Posterior vena cava (tissue), 2 donors: ENCODE results near the gene VWA5B1. TPM values are rescaled to one million over a fixed set of nuclear protein-coding genes. Genes with fewer than 3 reads are reported as not detected.
"Not testable (repeated sequence)": the region's sequence is repeated elsewhere in the genome, so short reads cannot be mapped to it uniquely, and the experiment has no call there.

Experiments
- DNase-seq: peaks from one replicate; pipeline ENCODE4 v3.0.0-alpha.2; 2020; ENCODE audit warnings: low spot score
- intact Hi-C, 2 donors: fragments of 100-400 bp; cut with DNase I; formaldehyde crosslinking; loops; one replicate each; pipeline versions ENCODE4 v1.14.1 to v1.14.2; 2022 to 2023
- total RNA-seq, 2 donors: library from RNA; stranded (reverse); fragmentation: NEBNext Ultra II Directional; extraction: Animal tissue kit (Norgen Biotek cat#: 25700); gene quantifications; one replicate each; pipeline ENCODE4 v1.2.1, GENCODE V29; 2021
- donor health status: DM: yes; HTN: yes; CAD: no.
- donor health status: DM: yes; HTN: yes; CAD: no.

VWA5B1 gene
- total RNA-seq, 2 donors from 2014 or later: not detected

DNA sequence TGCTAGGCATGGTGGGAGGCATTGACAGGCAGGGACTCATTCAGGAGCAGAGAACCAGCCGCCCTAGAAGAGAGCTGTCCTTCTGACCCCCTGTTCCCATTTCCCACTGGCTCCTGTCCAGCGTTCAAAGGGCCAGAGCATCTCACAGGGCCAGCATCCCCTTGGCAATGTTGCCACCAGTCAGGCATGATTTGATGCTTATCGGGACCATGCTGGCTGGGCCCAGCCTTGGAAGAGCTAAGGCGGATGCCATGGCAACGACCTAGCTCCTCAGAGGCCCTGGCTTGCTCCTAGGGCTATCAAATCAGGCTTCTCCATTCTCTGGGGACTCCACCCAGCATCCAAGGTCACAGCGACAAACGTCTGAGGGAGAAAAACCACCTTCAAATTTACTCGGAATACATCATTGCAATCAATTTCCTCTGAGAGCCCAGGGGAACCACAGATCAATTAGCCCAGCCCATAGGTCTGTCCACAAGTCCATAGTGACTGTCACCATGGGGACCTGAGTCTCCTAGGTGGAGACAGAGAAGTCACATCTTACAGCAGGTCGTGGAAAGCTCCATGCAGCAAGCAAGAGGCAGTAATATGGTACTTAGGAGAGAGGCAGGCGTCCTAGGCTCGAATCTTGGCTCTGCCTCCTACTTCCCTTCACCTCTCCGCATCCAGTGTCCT, 14.1 kb upstream of the VWA5B1 start:
- intact Hi-C loops: no loop called here
- DNase-seq: no peak

DNA sequence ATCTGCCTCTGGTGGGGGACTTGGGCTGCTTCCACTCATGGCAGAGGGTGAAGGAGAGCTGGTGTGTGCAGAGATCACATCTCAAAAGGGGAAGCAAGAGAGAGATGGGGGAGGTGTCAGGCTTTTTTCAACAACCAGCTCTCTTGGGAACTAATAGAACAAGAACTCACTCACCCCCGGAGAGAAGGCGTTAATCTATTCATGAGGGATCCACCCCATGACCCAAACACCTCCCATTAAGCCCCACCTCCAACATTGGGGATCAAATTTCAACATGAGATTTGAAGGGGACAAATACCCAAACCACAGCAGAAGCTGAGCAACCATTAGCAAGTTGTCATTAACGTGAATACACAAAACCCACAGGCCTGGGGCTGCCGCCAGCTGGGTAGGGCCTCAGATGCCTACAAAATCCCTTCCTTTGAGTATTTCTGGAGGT, 12.0 kb upstream of the VWA5B1 start:
- DNase-seq: no peak
- intact Hi-C loops: no loop called here

DNA sequence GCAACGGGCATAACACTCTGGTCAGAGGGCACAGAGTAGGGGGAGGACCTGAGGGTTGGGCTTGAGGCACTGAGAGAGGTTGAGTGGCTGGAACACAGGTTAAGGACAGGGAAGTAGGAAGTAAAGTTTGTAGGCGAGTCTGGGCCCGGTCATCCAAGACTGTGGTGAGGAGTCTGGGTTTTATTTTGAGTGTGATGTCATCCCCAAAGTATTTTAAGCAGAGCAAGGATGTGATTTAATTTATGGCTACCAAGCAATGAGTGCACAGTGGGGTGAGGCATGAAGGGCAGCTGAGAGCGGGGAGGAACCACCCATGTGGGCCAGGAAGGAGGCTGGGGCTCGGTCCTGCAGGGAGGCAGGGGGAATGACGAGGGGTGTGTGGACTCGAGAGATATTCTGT, 11.2 kb upstream of the VWA5B1 start:
- DNase-seq: no peak
- intact Hi-C loops: no loop called here

DNA sequence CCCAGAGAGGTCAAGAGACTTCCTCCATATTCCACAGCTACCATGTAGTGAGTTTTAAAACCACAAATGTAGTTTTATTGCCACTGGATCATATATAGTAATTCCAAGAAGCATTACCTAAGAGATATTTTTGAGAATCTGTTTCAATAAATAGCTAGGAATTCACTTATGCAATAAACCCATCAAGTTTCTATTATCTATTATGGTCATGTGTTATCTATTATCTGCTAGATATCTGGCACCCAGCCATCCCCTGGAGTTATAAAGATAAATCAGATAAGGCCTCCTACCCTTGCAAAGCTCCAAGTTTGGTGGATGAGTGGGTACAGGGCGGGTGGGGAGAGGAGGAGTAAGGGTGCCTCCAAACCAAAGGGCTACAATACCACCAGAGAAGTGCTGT, 10.3 kb upstream of the VWA5B1 start:
- intact Hi-C loops: no loop called here
- DNase-seq: no peak

DNA sequence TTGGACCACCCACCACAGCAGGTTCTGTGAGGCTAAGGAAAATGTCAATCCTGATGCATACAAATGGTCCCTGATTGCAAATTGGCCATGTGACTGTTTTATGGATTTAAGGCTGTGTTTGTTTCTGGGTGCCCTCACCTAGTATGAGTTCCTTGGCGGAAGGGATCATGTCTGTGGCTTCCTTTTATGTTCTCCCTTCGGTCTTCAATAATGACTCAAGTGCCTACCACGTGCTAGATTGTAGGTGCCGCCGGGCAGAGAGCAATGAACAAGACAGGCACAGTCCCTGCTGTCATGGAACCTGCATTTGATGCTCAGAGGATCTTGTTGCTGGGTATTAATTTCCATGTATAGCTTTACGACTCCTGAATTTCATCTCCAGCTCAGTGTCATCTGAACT, 9.8 kb upstream of the VWA5B1 start:
- no peak for DNase-seq
- intact Hi-C loops: no loop called here

DNA sequence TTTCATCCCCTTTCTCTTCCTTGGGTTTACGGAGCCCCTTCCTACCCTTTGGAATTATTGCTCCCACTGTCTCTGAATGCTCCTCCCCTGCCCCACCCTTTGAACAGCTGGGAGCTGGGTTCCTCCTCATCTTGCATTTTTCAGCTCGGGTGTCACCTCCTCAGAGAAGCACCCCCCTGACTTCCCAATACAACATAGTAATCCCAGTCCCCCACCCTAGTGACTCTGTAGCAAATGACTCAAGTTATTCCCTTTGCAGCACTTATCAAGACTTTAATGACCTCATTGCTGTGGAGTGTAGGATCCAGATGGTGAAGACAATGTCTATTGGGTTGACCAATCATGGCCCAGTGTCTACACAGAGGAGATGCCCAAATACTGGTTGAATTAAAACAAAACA, 8.9 kb upstream of the VWA5B1 start:
- DNase-seq: no peak
- intact Hi-C loops: no loop called here

DNA sequence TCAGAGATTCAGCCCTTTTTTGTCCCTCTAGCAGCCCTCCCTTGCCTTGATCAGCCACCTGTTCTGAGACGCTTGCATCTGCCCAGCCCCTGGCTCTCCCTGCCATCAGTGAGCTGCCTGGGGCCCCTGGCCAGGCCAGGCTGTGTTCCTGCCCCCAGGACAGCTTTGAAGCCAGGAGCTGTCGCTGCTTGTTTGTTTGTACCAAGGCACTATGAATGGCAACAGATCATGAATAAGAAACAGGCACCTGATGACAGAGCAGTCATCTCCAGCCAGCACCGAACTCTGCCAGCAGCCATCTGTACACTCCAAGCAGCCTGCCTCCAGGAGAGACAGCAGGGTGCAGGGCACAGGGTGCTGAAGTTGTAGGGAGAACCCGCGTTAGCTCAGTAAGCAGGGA, 8.1 kb upstream of the VWA5B1 start:
- intact Hi-C loops: no loop called here
- no peak for DNase-seq

DNA sequence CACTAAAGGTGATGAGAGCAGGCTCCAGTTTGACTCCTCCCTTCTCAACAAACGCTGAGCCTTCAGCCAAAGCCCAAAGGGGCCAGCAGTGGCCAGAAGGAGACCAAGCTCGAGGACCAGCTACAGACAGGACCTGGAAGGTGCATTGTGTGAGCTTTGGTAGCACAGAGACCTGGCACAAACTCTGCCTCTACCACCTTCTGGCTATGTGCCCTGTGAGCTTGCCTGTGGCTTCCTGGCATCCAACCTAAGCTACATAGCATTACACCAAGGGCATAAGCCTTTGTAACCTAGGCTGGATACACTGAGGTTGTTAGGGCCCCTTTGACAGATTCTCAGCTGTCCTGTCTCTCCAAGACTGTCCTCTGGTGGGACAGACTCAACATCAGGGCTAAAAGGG, 6.6 kb upstream of the VWA5B1 start:
- no peak for DNase-seq
- intact Hi-C loops: no loop called here

DNA sequence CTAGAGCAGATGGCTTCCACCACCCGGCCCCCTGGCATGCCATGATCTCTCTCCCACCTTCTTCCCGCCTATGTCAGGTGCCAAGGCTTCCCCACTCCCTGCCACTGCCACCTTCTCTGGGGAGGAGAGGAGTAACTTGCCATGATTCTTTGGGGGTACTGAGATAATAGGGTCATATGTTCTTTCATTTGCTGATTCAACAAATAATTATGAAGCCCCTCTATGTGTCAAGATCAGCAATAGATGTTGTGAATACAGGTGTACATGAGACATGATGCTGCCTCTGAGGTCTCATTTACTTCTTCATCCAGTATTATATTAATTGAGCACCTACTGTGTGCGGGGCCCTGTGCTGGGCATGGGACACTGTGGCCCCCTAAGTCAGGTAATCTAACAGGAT, 6.0 kb upstream of the VWA5B1 start:
- DNase-seq: no peak
- intact Hi-C loops: no loop called here

DNA sequence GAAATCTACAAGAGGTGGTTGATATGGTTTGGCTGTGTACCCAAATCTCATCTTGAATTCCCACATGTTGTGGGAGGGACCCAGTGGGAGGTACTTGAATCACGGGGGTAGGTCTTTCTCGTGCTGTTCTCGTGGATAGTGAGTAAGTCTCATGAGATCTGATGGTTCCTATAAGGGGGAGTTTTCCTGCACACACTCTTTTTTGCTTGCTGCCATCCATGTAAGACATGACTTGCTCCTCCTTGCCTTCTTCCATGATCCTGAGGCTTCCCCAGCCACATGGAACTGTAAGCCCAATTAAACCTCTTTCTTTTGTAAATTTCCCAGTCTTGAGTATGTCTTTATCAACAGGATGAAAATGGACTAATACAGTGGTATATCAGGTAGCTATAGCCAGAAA, 5.2 kb upstream of the VWA5B1 start:
- DNase-seq: no peak
- intact Hi-C loops: no loop called here

DNA sequence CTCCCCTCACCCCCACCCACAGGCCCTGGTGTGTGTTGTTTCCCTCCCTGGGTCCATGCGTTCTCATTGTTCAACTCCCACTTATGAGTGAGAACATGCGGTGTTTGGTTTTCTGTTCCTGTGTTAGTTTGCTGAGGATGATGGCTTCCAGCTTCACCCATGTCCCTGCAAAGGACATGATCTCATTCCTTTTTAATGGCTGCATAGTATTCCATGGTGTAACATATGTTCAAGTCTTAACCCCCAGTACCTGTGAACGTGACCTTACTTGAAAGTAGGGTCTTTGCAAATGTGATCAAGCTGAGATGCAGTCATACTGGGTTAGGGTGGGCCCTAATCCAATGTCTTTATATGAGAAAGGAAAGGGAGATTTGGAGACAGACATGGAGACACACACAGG, 3.0 kb upstream of the VWA5B1 start:
- DNase-seq, intact Hi-C loops: not testable (repeated sequence)

DNA sequence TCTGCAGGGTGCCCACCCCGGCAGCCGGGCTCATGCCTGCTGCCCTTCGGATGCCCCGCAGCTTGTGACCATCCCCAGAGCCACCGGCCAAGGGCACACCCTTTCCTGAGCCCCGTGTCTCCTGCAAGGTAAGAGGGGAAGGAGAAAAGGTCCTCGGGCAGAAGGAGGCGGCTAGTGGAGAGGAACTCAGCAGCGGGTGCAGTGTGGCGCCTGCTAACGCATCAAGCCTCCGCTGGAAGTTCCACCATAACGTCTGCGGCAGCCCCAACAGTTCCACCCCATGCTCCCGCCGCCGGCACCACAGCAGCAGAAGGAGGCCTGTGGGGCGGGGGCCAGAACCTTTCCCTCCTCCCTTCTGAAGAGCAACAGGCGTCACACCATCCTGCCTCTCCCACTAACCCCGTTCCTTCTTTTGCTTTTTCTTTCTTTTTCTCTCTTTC, 990 bp downstream of the VWA5B1 start:
- no peak for DNase-seq
- intact Hi-C loops: no loop called here

DNA sequence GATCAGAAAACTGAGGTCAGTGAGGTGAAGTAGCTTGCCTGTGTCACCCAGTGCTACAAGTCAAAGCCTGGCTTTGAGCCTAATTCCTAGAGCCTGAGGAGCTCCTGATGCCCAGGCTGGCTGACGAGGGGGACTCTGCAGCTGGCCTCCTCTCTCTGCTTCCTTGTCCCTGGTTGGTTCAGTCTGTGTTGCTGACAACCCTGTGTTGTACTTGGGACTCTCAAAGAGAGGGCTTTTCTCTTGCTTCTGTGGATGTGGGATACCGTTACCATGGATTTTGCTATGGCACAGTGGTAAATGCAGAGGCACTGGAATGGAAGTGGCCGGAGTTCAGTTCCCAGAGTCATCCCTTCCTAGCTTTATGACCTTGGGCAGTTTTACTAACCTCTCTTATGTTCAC, 8.0 kb downstream of the VWA5B1 start:
- intact Hi-C loops: no loop called here
- no peak for DNase-seq

DNA sequence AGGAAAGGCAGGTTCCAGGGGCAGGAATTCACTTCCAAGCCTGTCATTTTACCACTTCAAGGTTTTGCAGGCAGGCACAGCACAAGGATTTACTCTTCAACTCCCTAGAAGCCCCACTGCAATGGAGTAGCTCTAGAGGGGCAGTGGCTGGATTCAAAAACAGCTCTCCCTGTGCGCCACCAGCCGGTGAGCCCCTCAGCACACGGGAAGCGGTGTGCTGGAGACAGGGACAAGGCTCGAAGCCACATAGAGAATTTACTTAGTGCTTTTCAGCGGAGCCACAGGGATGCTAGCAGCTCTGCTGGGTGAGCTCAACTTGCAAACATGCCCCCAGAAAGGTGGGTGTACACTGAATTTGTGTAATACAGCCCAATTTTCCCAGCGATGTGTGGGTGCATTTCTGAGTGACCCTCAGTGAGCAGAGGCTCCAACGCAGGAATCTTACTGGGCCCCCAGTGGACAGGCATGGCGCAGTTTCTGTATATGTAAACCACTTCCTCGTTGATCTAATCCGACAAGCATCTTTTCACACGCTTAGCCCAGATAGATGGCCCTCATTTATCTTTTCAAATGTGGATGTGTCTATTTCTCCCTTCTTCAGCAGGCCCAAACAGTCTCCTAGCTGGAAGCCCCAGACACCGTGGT, 10.9 kb downstream of the VWA5B1 start:
- intact Hi-C loops: no loop called here
- DNase-seq: no peak

DNA sequence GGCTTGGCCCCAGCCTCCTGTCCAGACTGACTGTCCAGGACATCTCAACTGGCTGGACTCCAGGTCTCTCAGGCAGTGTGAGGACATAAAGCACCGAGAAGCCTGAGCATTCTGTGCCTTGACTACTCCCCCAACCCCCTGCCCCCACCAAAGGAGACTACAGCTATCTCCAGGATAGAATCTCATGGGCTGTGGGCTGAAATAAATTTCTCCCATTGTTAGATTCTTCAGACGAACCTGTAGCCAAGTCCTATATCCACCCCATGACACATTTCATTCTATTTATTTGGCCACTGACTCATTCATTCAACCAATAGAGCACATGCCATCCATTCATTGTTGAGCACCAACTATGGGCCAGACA, 11.4 kb downstream of the VWA5B1 start:
- intact Hi-C loops: no loop called here
- no peak for DNase-seq

DNA sequence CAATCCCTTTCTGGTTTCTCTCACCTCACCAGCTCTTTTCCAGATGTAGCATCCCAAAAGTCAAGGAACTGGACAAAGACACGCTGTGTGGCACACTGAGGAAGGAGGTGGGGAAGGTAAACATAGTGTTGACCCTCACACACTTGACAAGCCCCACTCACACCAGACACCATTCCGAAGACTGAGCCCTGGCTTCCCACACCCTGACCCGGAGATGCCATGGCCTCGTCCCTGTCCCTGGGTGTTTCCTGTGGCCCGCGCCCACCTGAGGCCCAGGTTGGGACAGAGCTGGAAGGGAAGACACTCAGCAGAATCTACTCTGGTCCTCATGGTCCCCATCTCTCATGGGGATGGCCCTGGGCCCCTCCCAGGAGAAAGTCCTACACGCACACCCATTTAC, 16.4 kb downstream of the VWA5B1 start:
- intact Hi-C loops: no loop called here
- DNase-seq: no peak

DNA sequence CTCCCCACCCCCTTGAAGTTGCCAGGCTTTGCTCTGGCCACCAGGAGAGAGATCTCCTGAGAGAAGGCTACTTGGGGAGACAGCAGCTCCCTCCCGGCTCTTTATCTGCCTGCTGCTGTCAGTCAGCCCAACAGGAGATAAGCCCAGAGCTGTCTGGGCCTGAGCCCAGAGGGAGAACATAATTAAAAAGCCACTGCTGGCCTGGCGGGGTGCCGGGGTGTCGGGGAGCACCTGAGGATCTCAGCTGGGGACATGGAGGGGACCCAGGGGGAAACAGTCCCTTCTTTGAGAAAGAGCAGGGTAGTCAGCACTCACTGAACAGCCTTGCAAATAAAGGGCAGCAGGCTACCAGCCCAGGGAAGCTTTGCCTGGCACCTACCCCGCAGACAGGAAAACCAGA, 17.9 kb downstream of the VWA5B1 start:
- DNase-seq: no peak
- intact Hi-C loops: no loop called here

DNA sequence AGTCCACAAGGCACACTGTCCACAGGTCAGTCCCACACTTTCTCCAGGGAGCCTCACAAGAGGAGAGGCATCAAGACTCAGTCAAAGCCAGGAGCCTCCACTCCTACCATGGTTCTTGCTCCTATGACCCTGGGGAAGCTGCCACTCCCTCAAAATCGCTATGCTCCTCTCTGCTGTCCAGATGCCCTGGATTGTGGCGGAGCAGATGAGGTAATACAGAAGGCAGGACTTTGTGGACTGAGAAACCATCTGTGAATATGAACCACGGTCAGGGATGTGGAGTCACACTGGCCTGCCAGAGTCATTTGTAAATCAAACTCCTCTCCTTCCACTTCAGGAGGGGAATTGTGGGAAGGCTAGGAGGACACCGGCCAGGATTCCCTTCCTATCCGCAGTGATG, 20.6 kb downstream of the VWA5B1 start:
- no peak for DNase-seq
- intact Hi-C loops: no loop called here

DNA sequence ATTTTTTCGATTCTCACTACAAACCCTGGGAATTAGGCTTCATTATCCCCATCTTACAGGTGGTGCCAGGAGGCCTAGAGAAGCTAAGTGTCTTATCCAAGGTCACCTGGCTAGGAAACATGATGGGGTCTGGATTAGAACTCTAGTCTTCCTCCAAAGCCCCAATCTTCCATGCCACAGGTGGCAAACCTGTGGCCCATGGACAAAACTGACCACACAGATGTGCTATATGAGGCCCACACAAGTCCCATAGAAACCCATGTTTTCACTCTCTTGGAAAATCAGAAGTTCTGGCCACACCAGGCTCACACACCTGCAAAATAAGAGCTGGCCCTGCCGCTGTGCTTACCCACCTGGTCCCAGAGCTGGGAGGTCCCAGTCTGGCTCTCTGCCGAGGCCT, 21.6 kb downstream of the VWA5B1 start:
- no peak for DNase-seq
- intact Hi-C loops: no loop called here

DNA sequence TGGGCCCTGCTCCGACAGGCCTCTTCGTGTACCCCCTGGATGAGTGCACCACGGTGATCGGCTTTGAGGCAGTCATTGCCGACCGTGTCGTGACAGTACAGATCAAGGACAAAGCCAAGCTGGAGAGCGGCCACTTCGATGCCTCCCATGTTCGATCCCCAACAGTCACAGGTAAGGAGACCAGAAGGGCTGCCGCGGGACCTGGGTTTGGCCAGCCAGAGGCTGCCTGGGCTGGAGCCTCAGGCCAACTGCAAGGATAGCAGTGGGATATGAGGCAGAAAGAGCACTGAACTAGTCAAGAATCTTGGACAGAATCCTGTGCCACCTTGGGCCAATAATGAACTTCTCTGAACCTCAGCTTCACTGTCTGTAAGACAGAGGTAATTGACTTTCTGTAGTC, 22.1 kb downstream of the VWA5B1 start:
- intact Hi-C loops: no loop called here
- DNase-seq: no peak

DNA sequence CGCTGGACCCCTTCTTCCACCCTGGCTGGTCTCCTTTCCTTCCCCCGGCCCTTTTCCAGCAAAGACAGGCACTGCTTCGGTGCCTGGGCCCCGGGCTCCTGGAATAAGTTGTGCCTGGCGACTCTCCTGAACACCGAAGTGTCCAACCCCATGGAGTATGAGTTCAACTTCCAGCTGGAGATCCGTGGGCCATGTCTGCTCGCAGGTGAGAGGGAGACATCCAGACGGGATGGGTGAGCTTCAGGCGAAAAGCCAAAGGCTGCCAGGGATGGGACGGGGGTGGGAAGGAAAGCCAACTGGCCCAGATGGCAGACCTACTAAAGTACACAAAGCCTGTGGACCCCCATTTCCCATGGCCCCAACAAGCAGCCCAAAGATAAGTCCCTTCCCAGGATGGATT, 26.8 kb downstream of the VWA5B1 start:
- DNase-seq: no peak
- intact Hi-C loops: no loop called here

DNA sequence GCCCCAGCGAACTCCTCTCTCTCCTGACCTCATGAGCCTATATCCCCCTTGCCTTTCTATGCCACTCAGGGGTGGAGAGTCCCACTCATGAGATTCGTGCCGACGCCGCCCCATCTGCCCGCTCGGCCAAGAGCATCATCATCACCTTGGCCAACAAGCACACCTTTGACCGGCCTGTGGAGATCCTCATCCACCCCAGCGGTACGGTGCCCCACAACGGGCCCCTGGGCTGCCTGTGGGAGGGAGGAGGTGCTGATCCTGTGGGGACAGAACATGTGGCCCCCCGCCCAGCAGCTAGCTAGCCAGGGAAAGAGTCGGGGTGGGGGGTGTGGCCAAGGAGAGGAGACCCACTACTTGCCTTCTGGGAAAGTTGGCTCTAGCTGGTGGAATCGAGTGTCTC, 27.8 kb downstream of the VWA5B1 start:
- DNase-seq: no peak
- intact Hi-C loops: no loop called here
